Measurements from ENCODE around the gene IKZF3.
A peak's percentile ranks its signal among the peaks of the same experiment; 100 is the strongest.

The IKZF3 gene

GRCh38 chr17:39742126-39742855 lies 121.8 kb downstream of the IKZF3 start:
- no peak for TF ChIP-seq CTCF (IDR thresholded peaks at IDR 0.05; ENCODE audit: control extremely low read depth, extremely low read depth, low read depth, missing control alignments)
- ChIA-PET POLR2A (no interaction called here), CTCF (interaction anchor here (0.9 to 1.9 kb wide), 4 partner anchors 11 to 121 kb away, joined by 3 to 8 read pairs (median 4); partner anchors contain the start of gene MIEN1)
- DNase-seq (ENCODE audit: extremely low spot score), result no peak

GRCh38 chr17:39740357-39741111 lies 123.6 kb downstream of the IKZF3 start:
- POLR2A ChIA-PET, result no interaction called here
- CTCF ChIA-PET, result interaction anchor here (1.6 kb wide), 1 partner anchor 10 kb away, joined by 9 read pairs; the partner anchor contains the start of gene MIEN1
- no peak for DNase-seq (ENCODE audit: extremely low spot score)
- no peak for TF ChIP-seq CTCF (IDR thresholded peaks at IDR 0.05; ENCODE audit: control extremely low read depth, extremely low read depth, low read depth, missing control alignments)

- TF ChIP-seq CTCF (IDR thresholded peaks at IDR 0.05; ENCODE audit: control extremely low read depth, extremely low read depth, low read depth, missing control alignments), result no peak
- ChIA-PET CTCF (interaction anchor here (1.6 kb wide), 1 partner anchor 9 kb away, joined by 9 read pairs; the partner anchor contains the start of gene MIEN1), POLR2A (no interaction called here)
- DNase-seq (ENCODE audit: extremely low spot score), result no peak
Observed at GRCh38 chr17:39739885-39740356, 124.2 kb downstream of the IKZF3 start.

- ChIA-PET CTCF (interaction anchor here (1.6 kb wide), 1 partner anchor 9 kb away, joined by 9 read pairs; the partner anchor contains the start of gene MIEN1), POLR2A (no interaction called here)
- no peak for DNase-seq (ENCODE audit: extremely low spot score)
- no peak for TF ChIP-seq CTCF (IDR thresholded peaks at IDR 0.05; ENCODE audit: control extremely low read depth, extremely low read depth, low read depth, missing control alignments)
Observed at GRCh38 chr17:39738983-39739884, 124.9 kb downstream of the IKZF3 start.

GRCh38 chr17:39738568-39738901 lies 125.6 kb downstream of the IKZF3 start:
- TF ChIP-seq CTCF (IDR thresholded peaks at IDR 0.05; ENCODE audit: control extremely low read depth, extremely low read depth, low read depth, missing control alignments), result no peak
- ChIA-PET CTCF (interaction anchor here (1.6 kb wide), 1 partner anchor 8 kb away, joined by 9 read pairs; the partner anchor contains the start of gene MIEN1), POLR2A (no interaction called here)
- peak; percentile 77 for DNase-seq (ENCODE audit: extremely low spot score)
